ENCODE measurements around the gene OR5AU1. TPM values are rescaled to one million over a fixed set of nuclear protein-coding genes. Genes with fewer than 3 reads are reported as not detected.

OR5AU1 gene
- total RNA-seq, 4 donors from 2014 or later = not detected

DNA sequence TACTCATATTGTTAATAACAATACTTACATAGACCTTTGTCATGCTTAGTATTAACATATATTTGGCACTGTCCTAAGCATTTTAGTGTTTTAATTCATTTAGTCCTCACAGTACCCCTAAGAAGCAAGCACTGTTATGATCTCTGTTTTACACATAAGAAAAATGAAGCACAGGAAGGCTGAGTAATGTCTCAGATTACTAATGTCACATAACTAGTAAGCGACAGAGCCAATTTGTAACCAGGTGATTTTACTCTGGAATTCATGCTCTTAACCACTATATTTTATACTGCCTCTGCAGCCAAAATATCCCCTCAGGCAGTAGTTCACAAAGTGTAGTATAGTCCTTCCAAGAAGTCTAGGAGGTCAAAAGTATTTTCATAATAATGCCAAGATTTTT is 34.7 kb downstream of the OR5AU1 start:
- in situ Hi-C loops (cut with MboI; ENCODE audit: low sequenced_read_pairs in 4 of 4) = loop anchor here (25.0 kb wide), 2 partner anchors 259 to 434 kb away; partner anchors contain the start of genes ANG (in 2 of the 4) and RNASE4 (in 2 of the 4)
- H3K4me3 ChIP-seq = no peak overlapping the region

DNA sequence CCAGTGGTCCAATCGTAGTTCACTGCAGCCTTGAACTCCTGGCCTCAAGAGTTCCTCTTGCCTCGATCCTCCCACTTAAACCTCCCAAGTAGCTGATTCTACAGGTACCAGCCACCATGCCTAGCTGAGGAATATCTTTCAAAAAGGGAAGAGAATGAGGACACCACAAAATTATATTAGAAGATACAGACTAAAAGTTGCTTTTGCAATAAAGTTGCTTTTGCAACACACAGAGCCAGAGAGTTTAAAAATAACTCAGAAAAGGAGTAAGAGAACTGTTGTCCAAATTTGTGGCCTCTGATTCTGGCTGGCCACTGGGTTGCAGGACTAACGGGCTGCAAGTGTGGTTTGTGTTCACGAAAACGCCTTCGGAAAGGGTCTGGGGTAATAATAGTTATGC is 35.2 kb downstream of the OR5AU1 start:
- H3K4me1 ChIP-seq = no peaks in the 10 kb centered on the region
- ATAC-seq = no peak
- no peak overlapping the region for H3K4me3 ChIP-seq
- no peaks in the 10 kb centered on the region for H3K27me3 ChIP-seq
- TF ChIP-seq POLR2A (IDR thresholded peaks at IDR 0.05) = no peak
- TF ChIP-seq, protein P1, sequence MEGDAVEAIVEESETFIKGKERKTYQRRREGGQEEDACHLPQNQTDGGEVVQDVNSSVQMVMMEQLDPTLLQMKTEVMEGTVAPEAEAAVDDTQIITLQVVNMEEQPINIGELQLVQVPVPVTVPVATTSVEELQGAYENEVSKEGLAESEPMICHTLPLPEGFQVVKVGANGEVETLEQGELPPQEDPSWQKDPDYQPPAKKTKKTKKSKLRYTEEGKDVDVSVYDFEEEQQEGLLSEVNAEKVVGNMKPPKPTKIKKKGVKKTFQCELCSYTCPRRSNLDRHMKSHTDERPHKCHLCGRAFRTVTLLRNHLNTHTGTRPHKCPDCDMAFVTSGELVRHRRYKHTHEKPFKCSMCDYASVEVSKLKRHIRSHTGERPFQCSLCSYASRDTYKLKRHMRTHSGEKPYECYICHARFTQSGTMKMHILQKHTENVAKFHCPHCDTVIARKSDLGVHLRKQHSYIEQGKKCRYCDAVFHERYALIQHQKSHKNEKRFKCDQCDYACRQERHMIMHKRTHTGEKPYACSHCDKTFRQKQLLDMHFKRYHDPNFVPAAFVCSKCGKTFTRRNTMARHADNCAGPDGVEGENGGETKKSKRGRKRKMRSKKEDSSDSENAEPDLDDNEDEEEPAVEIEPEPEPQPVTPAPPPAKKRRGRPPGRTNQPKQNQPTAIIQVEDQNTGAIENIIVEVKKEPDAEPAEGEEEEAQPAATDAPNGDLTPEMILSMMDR (IDR thresholded peaks at IDR 0.05 in 4 of 5, conservative IDR thresholded peaks at IDR 0.05 in 1 of 5) = no peak
- no peaks in the 10 kb centered on the region for H3K9me3 ChIP-seq
- no peak for DNase-seq
- H3K27ac ChIP-seq = no peak overlapping the region
- no peaks in the 10 kb centered on the region for H3K36me3 ChIP-seq
- in situ Hi-C loops (cut with MboI; ENCODE audit: low sequenced_read_pairs in 4 of 4) (loop anchor here (25.0 kb wide), 2 partner anchors 258 to 433 kb away; partner anchors contain the start of genes ANG (in 2 of the 4) and RNASE4 (in 2 of the 4)), intact Hi-C loops (cut with DNase I; ENCODE audit: low total_unique reads) (no loop called here)

More for the DNA sequence above, 34.7 kb downstream of the OR5AU1 start:
- TF ChIP-seq, protein P1 (IDR thresholded peaks at IDR 0.05 in 4 of 5, conservative IDR thresholded peaks at IDR 0.05 in 1 of 5) = no peak
- no peak for TF ChIP-seq POLR2A (IDR thresholded peaks at IDR 0.05)
- DNase-seq = no peak
- Histone ChIP-seq H3K4me1 (no peaks in the 10 kb centered on the region), H3K36me3 (no peaks in the 10 kb centered on the region), H3K27ac (no peak overlapping the region), H3K9me3 (no peaks in the 10 kb centered on the region), H3K27me3 (peaks cover 0 to 2% (median 0%) of the 10 kb centered on the region in 3 donors)
- intact Hi-C loops (cut with DNase I; ENCODE audit: low total_unique reads) = no loop called here
- ATAC-seq = no peak

DNA sequence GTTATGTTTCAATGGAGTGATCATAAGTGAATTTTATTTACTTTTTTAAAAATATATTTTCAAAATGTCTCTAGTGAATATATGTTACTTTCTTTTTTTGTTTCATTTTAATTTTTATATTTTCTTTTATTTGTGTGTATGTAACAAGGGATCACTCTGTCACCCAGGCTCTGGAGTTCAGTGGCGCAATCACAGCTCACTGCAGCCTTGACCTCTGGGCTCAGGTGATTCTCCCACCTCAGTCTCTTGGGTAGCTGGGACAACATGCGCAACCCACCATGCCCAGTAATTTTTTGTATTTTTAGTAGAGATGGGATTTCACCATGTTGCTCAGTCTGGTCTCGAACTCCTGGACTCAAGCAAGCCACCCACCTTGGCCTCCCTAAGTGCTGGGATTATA is 36.9 kb downstream of the OR5AU1 start:
- no peaks in the 10 kb centered on the region for H3K4me1 ChIP-seq
- intact Hi-C loops (cut with DNase I; ENCODE audit: low total_unique reads) = no loop called here
- DNase-seq = no peak
- in situ Hi-C loops (cut with MboI; ENCODE audit: low sequenced_read_pairs in 4 of 4) = loop anchor here (25.0 kb wide), 2 partner anchors 257 to 432 kb away; partner anchors contain the start of genes ANG (in 2 of the 4) and RNASE4 (in 2 of the 4)
- no peak for ATAC-seq
- no peaks in the 10 kb centered on the region for H3K36me3 ChIP-seq
- H3K4me3 ChIP-seq = no peak overlapping the region
- H3K9me3 ChIP-seq = no peaks in the 10 kb centered on the region
- H3K27ac ChIP-seq = no peak overlapping the region
- H3K27me3 ChIP-seq = no peaks in the 10 kb centered on the region
- no peak for TF ChIP-seq POLR2A (IDR thresholded peaks at IDR 0.05)
- TF ChIP-seq, protein P1 (IDR thresholded peaks at IDR 0.05 in 4 of 5, conservative IDR thresholded peaks at IDR 0.05 in 1 of 5) = no peak

DNA sequence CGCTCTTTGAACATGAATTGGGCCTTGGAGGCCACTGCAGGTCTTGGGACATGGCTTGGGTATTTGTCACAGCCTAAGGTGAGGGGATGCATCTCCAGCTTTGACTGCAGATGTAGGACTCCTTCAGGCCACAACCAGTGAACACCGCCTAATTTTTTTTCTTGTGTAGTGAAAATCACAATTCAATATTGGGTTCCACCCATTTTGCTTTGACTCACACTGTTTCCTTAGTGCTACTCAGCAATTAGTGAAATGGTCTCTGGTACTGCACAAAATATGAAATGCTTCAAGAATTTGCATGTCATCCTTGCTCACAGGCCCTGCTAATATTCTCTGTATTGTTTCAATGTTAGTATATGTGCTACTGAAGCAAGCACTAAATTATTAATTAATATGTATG is 42.5 kb downstream of the OR5AU1 start:
- H3K36me3 ChIP-seq = no peaks in the 10 kb centered on the region
- DNase-seq (no peak), ATAC-seq (no peak)
- TF ChIP-seq POLR2A (IDR thresholded peaks at IDR 0.05) = no peak
- TF ChIP-seq, protein P1 (IDR thresholded peaks at IDR 0.05 in 4 of 5, conservative IDR thresholded peaks at IDR 0.05 in 1 of 5) = no peak
- no peak overlapping the region for H3K4me3 ChIP-seq
- H3K9me3 ChIP-seq = no peaks in the 10 kb centered on the region
- in situ Hi-C loops (cut with MboI; ENCODE audit: low sequenced_read_pairs in 4 of 4) (loop anchor here (25.0 kb wide), 2 partner anchors 251 to 426 kb away; partner anchors contain the start of genes ANG (in 2 of the 4) and RNASE4 (in 2 of the 4)), intact Hi-C loops (cut with DNase I; ENCODE audit: low total_unique reads) (no loop called here)
- H3K4me1 ChIP-seq = no peaks in the 10 kb centered on the region
- H3K27me3 ChIP-seq = no peaks in the 10 kb centered on the region
- H3K27ac ChIP-seq = no peak overlapping the region

Data from gastrocnemius medialis (tissue), 4 donors.